IMR-90 (cell line): Measurements from ENCODE around the gene CACNA2D4.

ENCODE experiments used
- CTCF ChIP-seq: conservative IDR thresholded peaks from 2 replicates; pipeline ENCODE4 v1.5.1; 2012; ENCODE audit warnings: mild to moderate bottlenecking, low read depth, low read length, improper control_type of control experiment
- MXI1 ChIP-seq: IDR thresholded peaks from 2 replicates; pipeline ENCODE4 v1.6.1; 2012; ENCODE audit warnings: low read depth, mild to moderate bottlenecking, low read length, moderate library complexity, borderline replicate concordance
- NFE2L2 ChIP-seq: fragments of 150-350 bp; IDR thresholded peaks from 2 replicates; pipeline ENCODE4 v1.6.1; 2016; ENCODE audit warnings: low read depth, mild to moderate bottlenecking, low read length
- RAD21 ChIP-seq: IDR thresholded peaks from 2 replicates; pipeline ENCODE4 v1.6.1; 2012; ENCODE audit warnings: low read length, improper control_type of control experiment

- TF ChIP-seq CTCF (no peak), NFE2L2 (no peak), MXI1 (no peak), RAD21 (no peak)
Measured at GRCh38 chr12:1915082-1915968, 3.1 kb downstream of the CACNA2D4 start.
